HFFc6 (cell line): ENCODE results near the gene TUBB4B. TPM values are rescaled to one million over a fixed set of nuclear protein-coding genes. Genes with fewer than 3 reads are reported as not detected.

Experiments used
- DNase-seq: peaks from one replicate; pipeline ENCODE4 v3.0.0-alpha.2; 2018
- H3K27ac Mint-ChIP-seq: 2 replicates; pipeline ENCODE4 v1.8.0; 2020; ENCODE audit warnings: mild to moderate bottlenecking, mixed read lengths
- H3K27me3 Mint-ChIP-seq: 2 replicates; pipeline ENCODE4 v1.8.0; 2021; ENCODE audit warnings: mild to moderate bottlenecking, moderate library complexity, mixed read lengths; ENCODE audit not compliant: insufficient read depth
- H3K36me3 Mint-ChIP-seq: 2 replicates; pipeline ENCODE4 v1.8.0; 2021; ENCODE audit warnings: low read depth, mixed read lengths
- H3K4me1 Mint-ChIP-seq: 2 replicates; pipeline ENCODE4 v1.8.0; 2020; ENCODE audit warnings: low read depth, mixed read lengths
- H3K4me3 Mint-ChIP-seq: 2 replicates; pipeline ENCODE4 v1.8.0; 2020; ENCODE audit warnings: mild to moderate bottlenecking, moderate library complexity, mixed read lengths
- H3K9me3 Mint-ChIP-seq: 2 replicates; pipeline ENCODE4 v1.8.0; 2020; ENCODE audit warnings: mild to moderate bottlenecking, mixed read lengths
- CTCF ChIP-seq: fragments of 200-600 bp; sonication (generic); IDR thresholded peaks from 2 replicates; pipeline ENCODE4 v1.5.0; 2021; ENCODE audit warnings: antibody characterized with exemption, mild to moderate bottlenecking
- total RNA-seq, 6 experiments: library from RNA; stranded (reverse); fragmentation: NEBNext Ultra II Directional; extraction: Animal tissue kit (Norgen Biotek cat#: 25700); gene quantifications; 2 replicates in 1 of 6; 3 replicates in 5 of 6; pipeline ENCODE4 v1.2.3, GENCODE V29; 2021

The TUBB4B gene
- total RNA-seq, 6 experiments from 2014 or later: 415 to 760 (median 681) TPM

DNA sequence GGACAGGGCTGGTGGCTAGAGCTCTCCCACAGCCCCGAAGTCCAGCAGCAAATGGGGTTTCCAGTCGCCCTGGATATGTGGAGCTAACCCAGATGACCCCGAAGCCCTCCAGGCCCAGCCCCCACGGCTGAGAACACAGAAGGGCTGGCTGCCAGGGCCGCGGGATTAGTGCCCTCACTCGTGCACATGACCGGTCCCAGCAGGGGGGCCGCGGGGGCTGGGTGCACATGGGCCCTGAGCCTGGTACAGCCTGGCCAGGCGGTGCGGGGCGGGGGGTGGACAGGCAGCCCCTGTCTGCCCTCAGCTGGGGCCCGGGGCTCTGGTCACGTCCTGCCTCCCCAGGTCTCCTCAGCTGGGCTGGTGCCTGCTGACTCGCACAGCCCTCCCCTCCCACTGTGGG is 46.7 kb upstream of the TUBB4B start:
- no peak overlapping the region for H3K27ac Mint-ChIP-seq
- peaks cover 1% of the 10 kb centered on the region; the same call in 1 of the 2 replicates for H3K27me3 Mint-ChIP-seq
- H3K9me3 Mint-ChIP-seq: no peaks in the 10 kb centered on the region
- no peaks in the 10 kb centered on the region; the same call in 1 of the 2 replicates for H3K36me3 Mint-ChIP-seq
- H3K4me3 Mint-ChIP-seq: no peak overlapping the region
- no peak for DNase-seq
- TF ChIP-seq CTCF: no peak
- peaks cover 20% of the 10 kb centered on the region for H3K4me1 Mint-ChIP-seq

DNA sequence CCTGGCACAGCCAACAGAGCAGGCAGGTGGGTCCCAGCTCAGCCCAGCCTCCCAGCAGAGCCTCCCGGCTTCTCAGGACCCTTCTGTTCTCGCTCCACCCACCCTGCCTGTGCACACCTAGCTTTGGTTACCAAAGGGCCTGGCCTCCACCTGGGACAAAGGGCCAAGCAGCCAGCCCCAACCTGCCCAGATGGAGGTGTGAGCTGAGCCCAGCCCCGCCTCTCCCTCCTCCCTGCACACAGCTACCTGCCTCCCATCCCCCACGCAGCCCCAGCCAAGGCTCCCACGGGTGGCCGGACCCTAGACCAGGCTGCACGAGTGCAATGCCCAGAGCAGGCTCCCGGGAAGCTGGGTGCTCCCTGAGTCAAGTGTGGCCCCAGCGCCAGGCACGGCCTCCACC is 46.2 kb upstream of the TUBB4B start:
- no peak for TF ChIP-seq CTCF
- Mint-ChIP-seq H3K9me3 (no peaks in the 10 kb centered on the region), H3K4me3 (no peak overlapping the region), H3K4me1 (peaks cover 16% of the 10 kb centered on the region), H3K27ac (no peak overlapping the region), H3K36me3 (no peaks in the 10 kb centered on the region), H3K27me3 (peaks cover 1% of the 10 kb centered on the region; the same call in 1 of the 2 replicates)
- DNase-seq: no peak

GRCh38 chr9:137195525-137196220 is 45.4 kb upstream of the TUBB4B start:
- no peak for DNase-seq
- TF ChIP-seq CTCF: no peak
- Mint-ChIP-seq H3K4me1 (peaks cover 13% of the 10 kb centered on the region), H3K27me3 (peaks cover 1% of the 10 kb centered on the region; the same call in 1 of the 2 replicates), H3K27ac (no peak overlapping the region), H3K9me3 (no peaks in the 10 kb centered on the region), H3K36me3 (no peaks in the 10 kb centered on the region), H3K4me3 (no peak overlapping the region)

DNA sequence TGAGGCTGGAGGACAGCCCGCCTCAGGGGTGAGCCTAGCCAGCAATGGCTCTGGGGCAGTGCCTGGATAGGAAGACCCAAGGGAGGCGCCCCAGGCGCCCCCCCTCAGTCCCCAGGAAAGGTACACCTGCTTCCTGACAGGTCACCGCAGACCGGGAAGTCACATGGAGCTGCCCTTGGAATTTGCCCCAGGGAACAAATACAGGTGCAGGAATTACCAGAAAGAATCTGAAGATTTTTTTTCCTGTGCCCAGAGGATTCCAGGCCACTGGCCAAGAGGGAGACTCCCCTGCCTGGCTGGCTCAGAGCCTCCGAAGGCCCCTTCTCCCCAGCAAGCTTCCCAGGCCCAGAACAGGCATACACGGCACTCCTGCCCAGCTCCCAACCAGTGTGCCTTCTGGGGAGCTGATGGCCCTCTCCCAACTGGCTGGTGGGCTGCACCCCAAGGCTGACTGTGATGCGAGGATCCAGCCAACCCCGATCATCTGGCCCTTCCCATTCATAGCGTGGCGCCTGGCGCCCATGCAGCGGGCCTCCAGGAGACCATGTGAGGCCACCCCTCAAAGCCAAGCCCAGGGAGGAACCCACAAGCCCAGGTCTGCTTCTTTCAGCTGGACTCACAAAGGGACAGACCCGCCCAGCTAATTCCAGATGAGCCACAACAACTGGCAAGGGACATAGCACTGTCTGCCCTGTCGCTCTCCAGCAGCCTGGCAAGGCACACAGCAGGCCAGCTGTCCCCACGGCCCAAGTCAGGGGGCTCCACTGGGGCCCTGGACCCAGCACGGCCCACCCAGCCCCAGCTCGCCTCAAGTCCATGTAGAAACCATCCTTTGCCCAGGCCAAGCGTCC is 42.8 kb upstream of the TUBB4B start:
- Mint-ChIP-seq H3K4me3 (peak overlapping the region; percentile 87; the same call in 1 of the 2 replicates), H3K9me3 (no peaks in the 10 kb centered on the region), H3K36me3 (no peaks in the 10 kb centered on the region), H3K27ac (no peak overlapping the region), H3K4me1 (peaks cover 14% of the 10 kb centered on the region), H3K27me3 (peaks cover 3% of the 10 kb centered on the region)
- TF ChIP-seq CTCF: no peak
- no peak for DNase-seq

GRCh38 chr9:137198902-137199283 is 42.2 kb upstream of the TUBB4B start:
- peak overlapping the region; percentile 87; the same call in 1 of the 2 replicates for H3K4me3 Mint-ChIP-seq
- H3K4me1 Mint-ChIP-seq: peaks cover 14% of the 10 kb centered on the region
- peaks cover 3% of the 10 kb centered on the region for H3K27me3 Mint-ChIP-seq
- no peak overlapping the region for H3K27ac Mint-ChIP-seq
- no peak for DNase-seq
- no peak for TF ChIP-seq CTCF
- no peaks in the 10 kb centered on the region for H3K9me3 Mint-ChIP-seq
- H3K36me3 Mint-ChIP-seq: no peaks in the 10 kb centered on the region
